ENCODE data around the gene ATP6V0A1.

- TF ChIP-seq, protein P1, sequence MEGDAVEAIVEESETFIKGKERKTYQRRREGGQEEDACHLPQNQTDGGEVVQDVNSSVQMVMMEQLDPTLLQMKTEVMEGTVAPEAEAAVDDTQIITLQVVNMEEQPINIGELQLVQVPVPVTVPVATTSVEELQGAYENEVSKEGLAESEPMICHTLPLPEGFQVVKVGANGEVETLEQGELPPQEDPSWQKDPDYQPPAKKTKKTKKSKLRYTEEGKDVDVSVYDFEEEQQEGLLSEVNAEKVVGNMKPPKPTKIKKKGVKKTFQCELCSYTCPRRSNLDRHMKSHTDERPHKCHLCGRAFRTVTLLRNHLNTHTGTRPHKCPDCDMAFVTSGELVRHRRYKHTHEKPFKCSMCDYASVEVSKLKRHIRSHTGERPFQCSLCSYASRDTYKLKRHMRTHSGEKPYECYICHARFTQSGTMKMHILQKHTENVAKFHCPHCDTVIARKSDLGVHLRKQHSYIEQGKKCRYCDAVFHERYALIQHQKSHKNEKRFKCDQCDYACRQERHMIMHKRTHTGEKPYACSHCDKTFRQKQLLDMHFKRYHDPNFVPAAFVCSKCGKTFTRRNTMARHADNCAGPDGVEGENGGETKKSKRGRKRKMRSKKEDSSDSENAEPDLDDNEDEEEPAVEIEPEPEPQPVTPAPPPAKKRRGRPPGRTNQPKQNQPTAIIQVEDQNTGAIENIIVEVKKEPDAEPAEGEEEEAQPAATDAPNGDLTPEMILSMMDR (IDR thresholded peaks at IDR 0.05; ENCODE audit: insufficient read depth, low read length): peak; percentile 76
- TF ChIP-seq POLR2AphosphoS5 (IDR thresholded peaks at IDR 0.05; ENCODE audit: low read depth): no peak
- TF ChIP-seq, protein P2, sequence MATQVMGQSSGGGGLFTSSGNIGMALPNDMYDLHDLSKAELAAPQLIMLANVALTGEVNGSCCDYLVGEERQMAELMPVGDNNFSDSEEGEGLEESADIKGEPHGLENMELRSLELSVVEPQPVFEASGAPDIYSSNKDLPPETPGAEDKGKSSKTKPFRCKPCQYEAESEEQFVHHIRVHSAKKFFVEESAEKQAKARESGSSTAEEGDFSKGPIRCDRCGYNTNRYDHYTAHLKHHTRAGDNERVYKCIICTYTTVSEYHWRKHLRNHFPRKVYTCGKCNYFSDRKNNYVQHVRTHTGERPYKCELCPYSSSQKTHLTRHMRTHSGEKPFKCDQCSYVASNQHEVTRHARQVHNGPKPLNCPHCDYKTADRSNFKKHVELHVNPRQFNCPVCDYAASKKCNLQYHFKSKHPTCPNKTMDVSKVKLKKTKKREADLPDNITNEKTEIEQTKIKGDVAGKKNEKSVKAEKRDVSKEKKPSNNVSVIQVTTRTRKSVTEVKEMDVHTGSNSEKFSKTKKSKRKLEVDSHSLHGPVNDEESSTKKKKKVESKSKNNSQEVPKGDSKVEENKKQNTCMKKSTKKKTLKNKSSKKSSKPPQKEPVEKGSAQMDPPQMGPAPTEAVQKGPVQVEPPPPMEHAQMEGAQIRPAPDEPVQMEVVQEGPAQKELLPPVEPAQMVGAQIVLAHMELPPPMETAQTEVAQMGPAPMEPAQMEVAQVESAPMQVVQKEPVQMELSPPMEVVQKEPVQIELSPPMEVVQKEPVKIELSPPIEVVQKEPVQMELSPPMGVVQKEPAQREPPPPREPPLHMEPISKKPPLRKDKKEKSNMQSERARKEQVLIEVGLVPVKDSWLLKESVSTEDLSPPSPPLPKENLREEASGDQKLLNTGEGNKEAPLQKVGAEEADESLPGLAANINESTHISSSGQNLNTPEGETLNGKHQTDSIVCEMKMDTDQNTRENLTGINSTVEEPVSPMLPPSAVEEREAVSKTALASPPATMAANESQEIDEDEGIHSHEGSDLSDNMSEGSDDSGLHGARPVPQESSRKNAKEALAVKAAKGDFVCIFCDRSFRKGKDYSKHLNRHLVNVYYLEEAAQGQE (IDR thresholded peaks at IDR 0.05; ENCODE audit: insufficient replicate concordance, low read depth): no peak
Observed at GRCh38 chr17:42428141-42428944, 30.3 kb upstream of the ATP6V0A1 start.
